Islet precursor cell (in vitro differentiated cells): ENCODE measurements around the gene HLA-DRA.

Experiments
- DNase-seq: peaks from one replicate; pipeline ENCODE4 v3.0.0-alpha.2; 2018

HLA-DRA gene

GRCh38 chr6:32439602-32440214 is at the start of gene HLA-DRA:
Gene HLA-DRA (plus strand): TSS chr6:32439887. CDS start chr6:32439951, 64 bp downstream.
- DNase-seq = no peak

GRCh38 chr6:32391505-32391904 is 48.2 kb upstream of the HLA-DRA start:
- DNase-seq = no peak

DNA sequence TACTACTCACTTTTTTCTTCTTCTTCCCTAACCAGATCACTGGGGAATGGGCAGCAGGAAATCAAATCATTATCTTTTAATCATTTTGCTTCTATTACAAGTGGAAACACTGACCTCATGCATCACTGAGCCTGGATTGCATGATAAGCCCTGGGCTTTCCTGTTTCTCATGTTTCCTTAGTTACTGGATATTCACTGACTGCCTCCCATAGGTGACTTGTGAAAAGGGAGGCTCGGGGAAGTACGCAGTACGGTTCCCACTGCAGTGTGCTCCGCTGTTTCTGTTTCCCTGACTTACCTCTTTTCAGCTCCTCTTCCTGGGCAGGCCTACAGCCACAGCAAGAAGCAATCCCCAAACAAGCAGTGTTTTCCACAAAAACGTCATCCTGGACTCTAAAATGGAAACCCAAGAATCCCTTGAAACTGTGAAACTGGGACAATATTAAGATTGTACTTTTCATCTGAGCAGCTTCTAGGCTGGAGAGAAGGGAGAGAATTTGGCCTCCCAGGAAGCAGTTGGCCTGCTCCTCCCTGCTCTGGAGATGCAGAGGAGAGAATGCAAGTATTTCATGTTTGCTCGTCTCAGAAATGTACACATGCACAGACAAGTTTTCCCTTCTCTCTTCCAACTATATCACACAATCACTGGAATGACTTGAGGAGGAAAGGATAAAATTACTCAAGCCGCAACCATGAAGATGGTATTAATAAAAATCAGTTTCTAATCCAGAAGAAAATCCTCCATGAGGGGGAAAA is 45.8 kb upstream of the HLA-DRA start:
- no peak for DNase-seq

DNA sequence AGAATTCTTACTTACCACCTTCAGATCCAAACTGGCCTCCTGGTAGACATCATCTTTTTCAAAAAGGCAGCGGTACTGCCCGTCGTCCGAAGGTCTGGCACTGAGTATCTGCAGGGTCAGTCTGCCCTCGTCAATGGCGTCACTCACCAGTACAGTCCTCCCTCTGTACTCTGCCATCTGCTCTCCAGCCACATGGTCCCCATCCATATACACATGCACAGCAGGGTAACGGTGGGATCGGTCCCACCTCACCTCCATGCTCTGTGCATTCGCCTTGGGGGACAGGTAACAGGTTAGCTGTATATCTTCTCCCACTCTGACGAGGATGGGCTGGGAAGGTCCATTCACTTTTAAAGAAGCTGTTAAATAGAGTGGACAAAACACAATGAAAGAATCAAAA is 43.7 kb upstream of the HLA-DRA start:
- no peak for DNase-seq

DNA sequence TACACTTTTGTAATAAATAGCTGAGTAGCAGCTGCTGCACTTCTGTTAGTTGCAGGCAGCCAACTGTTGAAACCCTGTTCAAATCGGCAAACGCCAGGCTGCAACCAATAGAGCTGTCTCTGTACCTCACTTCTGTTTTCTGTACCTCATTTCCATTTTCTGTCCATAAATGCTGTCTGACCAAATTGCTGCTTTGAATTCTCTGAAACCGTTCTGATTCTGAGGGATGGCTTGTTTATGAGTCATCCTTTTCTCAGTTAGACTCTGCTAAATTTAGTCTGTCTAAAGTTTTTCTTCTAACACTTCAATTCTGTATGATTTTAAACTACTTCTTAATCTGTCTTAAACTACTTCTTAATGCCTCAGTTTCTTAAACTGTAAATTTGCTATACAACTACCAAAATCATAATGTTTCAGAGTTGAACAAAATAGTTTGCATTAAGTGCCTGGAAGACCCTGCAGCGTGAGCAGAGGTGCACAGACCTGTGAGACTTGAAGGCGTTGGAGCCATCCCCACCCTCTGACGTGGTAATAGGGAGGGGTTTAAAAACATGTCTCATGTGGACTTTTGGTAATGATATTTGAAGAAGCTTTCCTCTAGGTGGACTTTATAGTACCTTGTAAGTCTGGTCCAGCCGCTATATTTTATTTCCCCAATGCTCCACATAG is 42.3 kb upstream of the HLA-DRA start:
- DNase-seq = no peak

- no peak for DNase-seq
Observed at GRCh38 chr6:32401284-32401963, 38.3 kb upstream of the HLA-DRA start.

GRCh38 chr6:32402812-32403211 is 36.9 kb upstream of the HLA-DRA start:
- DNase-seq = no peak

DNA sequence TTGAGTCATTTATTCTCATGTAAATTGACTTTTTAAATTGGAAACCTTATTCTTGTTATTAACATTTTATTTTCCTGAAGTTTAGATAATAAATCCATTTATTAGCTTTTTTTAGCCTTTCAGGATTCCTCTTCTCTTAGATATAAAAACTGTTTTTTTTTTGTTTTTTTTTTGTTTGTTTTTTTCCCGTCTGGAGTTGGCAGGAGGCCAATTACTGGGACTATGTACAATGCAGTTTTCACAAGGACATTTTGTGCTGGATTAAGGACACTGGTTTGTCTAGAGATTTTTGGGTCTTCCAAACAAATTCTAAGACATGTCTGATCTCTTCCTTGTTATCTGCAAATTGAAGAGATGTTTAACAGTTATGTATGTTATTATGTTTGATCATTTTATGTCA is 34.0 kb upstream of the HLA-DRA start:
- DNase-seq = no peak

- no peak for DNase-seq
Observed at GRCh38 chr6:32406197-32406596, 33.5 kb upstream of the HLA-DRA start.

- DNase-seq = no peak
Observed at GRCh38 chr6:32406857-32407256, 32.8 kb upstream of the HLA-DRA start, which contains the start of gene BTNL2. Gene BTNL2 (minus strand): TSS chr6:32407181. CDS start chr6:32407123, 58 bp downstream.

DNA sequence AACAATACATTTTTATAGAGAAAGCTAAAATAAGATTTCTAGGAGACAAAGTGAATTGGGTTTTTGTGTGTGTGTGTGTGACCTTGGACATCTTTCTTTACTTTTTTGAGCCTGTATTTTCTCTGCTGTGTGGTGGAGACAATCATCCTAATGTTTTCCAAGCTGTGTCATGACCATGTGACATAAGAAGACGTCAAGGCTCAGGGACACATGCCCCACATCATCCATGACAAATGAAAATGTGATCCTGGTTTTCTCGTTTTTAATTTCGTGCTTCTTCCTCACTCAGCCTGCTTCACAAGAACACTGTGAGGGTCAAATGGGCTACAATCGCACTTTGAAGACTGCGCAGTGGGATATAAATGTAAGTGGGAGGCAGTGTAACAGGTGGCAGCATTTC is 28.8 kb upstream of the HLA-DRA start:
- DNase-seq = no peak

DNA sequence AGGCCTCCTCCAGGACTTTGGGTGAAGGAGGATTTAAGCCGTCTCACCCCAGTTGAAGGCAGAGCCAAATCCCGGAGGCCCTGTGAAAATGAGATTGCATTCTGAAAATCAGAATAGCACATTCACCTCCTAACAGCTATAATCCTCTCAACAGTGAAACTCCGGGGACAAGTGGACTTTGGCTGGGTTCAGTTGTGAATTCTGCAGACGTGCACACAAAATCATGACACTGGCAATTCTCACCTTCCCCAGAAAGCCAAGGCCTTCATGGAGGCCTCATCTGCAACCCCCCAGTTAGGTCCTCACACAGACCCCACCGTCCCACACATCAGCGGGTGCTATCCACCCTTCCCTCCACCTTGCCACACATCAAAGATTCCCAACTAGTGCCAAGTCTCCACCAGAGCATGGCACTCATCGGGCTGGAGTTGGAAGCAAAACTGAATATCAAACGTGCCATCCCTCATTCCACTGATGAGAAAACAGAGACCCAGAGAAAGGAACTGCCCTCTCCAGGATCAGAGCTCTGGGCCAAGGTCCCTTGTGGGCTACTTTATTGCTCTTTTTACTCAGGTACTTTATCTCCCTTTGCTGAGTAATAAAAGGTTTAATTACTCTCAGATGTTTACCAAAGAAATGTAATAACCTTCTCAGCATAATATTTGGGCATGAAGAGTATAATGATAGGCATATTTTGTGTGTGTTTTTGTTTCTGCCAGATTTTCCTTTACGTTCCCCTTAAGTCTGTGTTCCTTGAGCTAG is 27.9 kb upstream of the HLA-DRA start:
- no peak for DNase-seq

- peak; percentile 90 for DNase-seq
Observed at GRCh38 chr6:32413427-32414047, 26.1 kb upstream of the HLA-DRA start.

DNA sequence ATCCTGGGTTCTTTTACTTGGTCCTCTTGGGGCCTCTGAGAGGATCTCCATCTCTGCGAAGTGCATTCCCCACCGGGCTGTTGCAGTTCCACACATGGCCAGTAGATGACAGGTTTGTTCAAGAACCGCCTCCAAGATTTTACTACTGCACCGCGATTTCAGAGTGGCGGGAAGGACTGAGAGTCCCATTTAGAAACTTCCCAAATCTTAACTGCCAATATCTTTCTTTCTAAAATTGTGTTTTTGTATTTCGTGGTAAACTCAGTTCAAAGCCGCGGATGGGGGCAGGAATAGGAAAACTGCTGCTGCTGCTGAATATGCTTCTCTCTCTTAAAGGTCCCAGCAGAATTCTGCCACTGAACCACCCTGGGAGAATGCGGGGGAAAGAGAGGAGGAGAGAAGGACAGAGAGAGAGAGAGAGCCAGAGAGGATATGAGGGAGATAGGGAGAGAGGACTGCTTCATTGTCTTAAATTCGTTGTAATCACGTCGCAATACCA is 24.1 kb upstream of the HLA-DRA start:
- DNase-seq = peak; percentile 82

DNA sequence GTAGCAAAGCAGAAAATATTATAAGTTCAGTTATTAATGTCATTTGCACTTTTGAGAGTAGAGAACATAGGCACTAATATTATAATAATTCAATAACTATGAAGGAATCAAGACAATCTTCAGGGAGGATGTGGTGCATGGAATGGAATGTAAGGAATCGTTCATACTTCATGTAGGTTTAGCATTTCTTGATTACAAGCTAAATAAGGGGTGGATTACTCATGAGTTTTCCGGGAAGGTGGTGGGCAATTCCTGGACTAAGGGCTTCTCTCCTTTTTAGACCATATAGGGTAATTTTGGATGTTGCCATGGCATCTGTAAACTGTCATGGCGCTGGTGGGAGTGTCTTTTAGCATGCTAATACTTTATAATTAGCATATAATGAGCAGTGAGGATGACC is 23.7 kb upstream of the HLA-DRA start:
- DNase-seq = no peak

DNA sequence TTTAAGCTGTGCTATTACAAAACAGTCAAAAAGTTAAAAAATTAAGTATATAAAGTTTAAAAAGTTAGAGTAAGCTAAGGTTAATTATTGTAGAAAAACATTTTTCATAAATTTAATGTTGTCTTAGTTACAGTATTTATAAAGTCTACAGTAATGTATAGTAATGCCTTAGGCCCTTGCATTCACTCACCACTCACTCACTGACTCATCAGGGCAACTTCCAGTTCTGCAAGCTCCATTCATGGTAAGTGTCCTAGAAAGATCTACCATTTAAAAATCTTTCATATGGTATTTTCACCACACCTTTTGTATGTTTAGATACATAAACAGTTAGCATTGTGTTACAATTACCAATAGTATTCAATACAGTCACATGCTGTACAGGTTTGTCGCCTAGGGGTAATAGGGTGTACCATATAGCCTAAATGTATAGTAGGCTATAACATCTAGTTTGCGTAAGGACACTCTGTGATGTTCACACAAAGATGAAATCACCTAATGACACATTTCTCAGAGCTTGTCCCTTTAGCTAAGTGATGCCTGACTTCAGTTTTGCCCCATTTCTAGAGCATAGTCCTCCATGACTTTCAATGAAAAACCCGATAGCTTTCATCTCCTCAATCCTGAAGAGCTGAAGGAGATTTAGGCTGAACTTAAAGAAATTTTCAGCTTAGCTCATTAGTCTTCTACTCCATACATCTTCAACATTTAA is 14.9 kb upstream of the HLA-DRA start:
- DNase-seq = no peak

DNA sequence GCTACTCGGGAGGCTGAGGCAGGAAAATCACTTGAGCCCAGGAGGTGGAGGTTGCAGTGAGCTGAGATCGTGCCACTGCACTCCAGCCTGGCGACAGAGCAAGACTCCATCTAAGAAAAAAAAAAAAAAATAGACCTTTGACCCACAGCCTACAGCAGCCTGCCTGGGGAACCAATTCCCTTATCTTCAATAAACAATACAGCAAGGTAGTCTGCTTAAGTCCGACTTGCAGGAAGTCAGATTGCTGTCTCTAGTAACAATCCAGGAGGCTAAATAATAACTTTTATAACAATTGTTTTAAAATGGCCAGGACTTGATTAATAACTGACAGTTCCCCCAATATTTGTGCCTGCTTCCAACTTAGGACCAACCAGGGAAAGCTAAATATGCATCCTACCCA is 13.3 kb upstream of the HLA-DRA start:
- no peak for DNase-seq

DNA sequence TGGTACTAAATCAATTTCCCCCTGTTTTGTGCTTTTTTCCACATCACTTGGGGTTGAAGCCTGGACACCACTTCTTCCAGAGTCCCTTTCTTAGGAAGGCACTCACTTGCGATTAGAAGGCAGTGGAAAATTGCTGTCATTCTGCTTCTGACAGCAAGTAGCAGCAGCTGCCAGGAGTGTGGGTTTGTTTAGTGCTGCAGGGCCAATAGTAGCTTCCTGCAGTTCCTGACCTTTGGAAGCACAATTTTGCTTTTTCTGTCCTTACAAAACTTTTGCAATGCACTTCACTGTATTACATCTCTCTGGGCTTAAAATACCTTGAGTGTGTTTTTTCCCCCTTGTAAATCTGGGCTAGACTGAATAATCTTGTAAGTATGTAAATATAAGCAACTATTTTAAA is 12.5 kb upstream of the HLA-DRA start:
- DNase-seq = no peak

DNA sequence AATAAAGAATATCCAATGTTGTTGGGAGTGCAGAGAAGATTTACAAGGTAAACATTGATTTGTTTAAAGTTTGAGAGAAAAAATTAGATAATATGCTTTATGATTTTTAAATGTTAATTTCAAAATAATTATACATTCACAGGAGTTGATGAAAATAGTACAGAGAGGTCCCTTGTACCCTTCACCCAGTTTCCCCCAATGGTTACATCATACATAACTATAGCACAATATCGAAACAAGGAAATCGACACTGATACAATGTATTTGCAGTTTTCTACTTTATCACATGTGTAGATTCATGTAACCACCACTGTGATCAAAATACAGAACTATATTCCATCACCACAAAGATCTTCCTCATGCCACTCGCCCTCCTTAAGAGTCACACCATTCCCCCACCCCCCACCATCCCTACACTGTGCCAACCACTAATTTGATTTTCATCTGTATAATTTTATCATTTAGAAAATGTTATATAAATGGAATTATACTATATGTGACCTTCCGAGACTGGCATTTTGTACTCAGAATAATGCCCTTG is 11.7 kb upstream of the HLA-DRA start:
- no peak for DNase-seq

DNA sequence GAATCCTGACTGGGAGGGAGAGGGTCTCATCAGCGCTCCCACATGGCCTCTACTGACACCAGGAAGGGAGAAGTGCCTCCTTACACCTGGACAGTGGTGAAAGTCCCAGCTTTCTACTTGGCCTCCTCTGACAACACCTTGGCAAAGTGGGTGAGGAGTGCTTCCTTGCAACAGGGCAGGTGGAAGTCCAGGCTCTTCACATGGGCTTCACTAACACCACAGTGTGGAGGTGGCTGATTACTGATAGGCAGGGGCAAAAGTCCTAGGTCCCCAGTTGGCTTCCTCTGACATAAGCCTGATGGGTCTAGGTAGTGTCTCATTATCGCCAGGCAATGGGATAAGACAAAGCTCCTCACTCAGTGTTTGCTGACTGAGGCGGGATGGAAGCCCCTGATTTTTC is 9.5 kb upstream of the HLA-DRA start:
- DNase-seq = no peak

DNA sequence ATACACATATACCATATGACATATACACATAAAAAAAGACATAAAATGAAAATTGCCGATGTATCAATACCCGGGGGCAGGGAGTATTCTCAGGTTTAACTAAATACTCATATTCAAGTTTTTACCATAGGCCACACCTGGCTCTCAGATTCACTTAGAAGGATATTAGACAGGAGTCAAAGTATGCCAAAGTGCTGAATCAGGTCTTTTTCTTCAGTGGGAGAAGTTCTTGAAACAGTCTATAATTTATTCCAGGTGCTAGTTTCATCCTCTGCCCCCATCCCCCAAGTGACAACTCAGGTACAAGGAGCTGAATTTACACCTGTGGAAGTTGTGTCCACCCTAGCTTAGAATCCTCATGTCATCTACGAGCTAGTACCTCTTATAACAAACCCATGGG is 8.5 kb upstream of the HLA-DRA start:
- DNase-seq = no peak
